ENCODE results near the gene IFI6.
A peak's percentile ranks its signal among the peaks of the same experiment; 100 is the strongest.
"Not testable (repeated sequence)": the region's sequence is repeated elsewhere in the genome, so short reads cannot be mapped to it uniquely, and the experiment has no call there.

The IFI6 gene, protein sequence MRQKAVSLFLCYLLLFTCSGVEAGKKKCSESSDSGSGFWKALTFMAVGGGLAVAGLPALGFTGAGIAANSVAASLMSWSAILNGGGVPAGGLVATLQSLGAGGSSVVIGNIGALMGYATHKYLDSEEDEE

DNA sequence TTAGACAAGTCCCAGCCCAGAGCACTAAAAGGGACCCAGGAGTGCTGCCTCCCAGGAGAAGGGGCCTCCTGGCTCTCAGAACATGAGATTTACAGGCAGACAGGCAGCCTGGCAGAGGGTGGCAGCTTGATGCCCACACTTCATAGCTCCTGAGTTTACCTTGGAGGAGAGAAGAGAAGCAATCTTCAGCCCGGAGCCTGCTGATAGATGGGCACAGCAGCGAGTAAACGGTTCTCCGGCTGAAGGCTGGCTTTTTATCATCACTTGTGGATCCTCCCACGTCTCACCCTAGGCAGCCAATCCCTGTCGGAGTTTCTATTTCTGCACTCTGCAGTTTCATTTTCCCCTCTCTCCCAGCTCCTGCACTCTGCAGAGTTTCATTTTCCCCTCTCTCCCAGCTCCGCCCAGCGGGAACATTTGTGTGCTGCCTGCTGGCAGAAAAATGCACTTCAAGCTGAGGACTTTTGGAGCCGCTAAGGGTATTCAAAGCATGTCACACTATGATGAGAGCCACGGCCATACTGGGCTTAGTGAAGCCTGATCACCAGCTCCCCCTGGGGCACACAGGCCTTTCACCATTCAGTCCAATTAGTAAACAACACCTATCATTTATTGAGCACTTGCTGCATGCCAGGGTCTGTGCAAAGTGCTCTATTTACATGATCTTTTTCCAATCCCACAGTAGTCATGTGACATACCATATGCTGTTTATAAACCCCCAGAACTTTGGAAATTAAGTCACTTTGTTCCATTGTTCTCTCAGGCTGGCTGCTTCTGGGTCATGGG lies at the start of gene IFI6:
Gene IFI6, minus strand, starts transcription at position 229 of the 786 bp plus-strand sequence. CDS start 2,878 bp downstream, outside the sequence.
- peak; percentile 79 to 93 for DNase-seq

DNA sequence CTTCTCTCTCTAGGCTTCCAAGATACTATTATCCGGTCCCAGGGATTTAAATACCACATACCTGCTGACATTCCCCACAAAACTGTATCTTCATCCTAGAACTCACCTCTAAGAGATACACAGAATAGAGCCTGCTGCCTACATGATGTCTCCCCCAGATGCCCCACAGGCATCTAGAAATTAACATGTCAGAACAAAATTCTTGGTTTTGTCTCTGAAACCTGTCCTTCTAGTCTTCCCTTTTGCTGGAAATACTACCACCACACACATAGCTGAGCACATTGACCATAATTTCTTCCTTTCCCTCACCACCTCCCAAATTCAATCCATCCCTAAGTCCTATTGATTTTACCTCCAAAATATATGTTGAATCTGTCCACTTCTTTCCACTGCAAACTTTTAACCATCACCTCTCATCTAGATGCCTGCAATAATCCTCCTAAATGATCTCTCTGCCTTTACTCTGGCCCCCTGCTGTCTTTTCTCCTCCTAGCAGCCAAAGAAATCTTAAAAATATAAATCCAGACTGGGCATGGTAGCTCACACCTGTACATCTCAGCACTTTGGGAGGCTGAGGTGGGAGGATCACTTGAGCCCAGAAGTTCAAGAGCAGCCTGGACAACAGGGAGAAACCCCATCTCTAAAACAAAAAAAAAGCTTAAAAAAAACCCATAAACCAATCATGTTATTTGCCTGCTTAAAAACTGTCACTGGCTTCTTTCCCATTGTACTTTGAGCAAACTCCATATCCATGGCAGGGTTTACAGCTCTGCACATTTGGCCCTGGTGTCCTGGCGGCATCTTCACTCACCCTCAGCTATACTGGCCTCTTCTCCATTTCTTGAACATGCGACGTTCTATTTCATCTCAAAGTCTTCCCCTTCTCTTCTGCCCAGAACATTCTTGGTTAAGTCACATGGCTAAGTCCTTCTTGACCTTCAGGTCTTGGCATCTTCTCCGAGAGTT lies 47.6 kb upstream of the IFI6 start:
- no peak for DNase-seq

- DNase-seq = no peak
Measured at GRCh38 chr1:27716262-27716895, 44.4 kb upstream of the IFI6 start.

GRCh38 chr1:27713869-27714513 lies 42.0 kb upstream of the IFI6 start:
- DNase-seq = no peak

DNA sequence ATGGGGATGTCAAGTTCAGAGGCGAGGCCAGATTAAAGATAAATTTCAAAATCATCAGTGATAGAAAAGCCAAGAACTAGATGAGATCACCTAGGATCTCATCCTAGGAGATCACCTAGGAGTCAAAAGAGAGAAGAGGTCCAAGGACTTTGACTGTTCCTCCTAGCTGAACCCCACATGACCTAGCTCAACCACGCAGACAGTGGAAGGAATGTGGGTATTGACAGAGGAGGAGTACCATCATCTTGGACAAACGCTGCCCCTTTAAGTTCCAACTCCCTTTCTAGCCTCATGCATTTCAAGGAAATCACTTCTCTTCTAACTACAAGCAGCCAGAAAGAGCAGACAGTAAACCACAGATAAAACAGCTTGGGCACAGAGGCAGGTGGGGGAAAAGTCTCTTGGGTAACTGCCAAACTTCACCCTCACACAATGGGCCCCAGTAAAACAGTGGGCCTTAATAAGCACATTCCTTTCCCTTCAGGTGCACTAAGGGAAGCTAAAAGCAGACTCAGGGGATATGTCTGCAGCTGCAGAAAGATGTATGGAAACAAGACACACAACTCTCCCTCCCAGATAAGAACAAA lies 41.2 kb upstream of the IFI6 start:
- no peak for DNase-seq

DNA sequence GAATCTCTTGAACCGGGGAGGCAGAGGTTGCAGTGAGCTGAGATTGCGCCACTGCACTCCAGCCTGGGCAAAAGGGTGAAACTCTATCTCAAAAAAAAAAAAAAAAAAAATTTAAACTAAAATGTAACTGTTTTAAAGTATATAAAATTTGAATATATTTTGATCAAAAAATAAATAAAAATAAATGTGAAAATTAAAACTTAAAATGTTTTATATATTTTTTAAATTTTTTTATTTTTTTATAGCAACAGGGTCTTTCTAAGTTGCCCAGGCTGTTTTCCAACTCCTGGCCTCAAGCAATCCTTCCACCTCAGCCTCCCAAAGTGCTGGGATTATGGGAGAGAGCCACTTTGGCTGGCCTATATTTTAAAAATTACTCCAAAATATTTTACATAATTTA lies 38.6 kb upstream of the IFI6 start:
- no peak for DNase-seq

- no peak for DNase-seq
Measured at GRCh38 chr1:27705545-27705944, 33.6 kb upstream of the IFI6 start.

DNA sequence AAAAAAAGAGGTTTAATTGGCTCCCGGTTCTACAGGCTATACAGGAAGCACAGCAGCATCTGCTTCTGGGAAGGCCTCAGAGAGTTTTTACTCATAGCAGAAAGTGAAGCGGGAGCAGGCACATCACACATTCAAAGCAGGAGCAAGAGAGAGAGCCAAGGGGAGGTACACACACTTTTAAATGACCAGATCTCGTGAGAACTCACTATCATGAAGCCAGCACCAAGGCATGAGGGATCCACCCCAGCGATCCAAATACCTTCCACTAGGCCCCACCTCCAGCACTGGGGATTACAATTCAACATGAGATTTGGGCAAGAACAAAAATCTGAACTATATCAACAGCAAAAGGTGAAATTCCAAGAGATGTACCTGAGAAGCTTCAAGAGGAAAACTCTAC lies 33.0 kb upstream of the IFI6 start:
- DNase-seq = no peak

DNA sequence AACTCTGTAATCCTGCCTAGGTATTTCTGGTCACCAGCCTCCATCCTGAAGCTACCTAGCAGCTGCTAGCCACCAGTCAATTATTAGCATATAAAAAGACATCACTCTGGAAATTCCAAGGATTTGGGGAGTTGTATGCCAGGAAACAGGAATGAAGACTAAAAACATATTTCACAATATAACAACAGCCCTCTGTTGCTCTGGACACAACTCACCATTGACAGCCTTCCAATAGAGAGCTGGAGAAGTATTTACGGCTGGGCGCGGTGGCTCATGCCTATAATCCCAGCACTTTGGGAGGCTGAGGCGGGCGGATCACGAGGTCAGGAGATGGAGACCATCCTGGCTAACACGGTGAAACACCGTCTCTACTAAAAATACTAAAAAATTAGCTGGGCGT lies 24.8 kb upstream of the IFI6 start:
- not testable (repeated sequence) for DNase-seq

DNA sequence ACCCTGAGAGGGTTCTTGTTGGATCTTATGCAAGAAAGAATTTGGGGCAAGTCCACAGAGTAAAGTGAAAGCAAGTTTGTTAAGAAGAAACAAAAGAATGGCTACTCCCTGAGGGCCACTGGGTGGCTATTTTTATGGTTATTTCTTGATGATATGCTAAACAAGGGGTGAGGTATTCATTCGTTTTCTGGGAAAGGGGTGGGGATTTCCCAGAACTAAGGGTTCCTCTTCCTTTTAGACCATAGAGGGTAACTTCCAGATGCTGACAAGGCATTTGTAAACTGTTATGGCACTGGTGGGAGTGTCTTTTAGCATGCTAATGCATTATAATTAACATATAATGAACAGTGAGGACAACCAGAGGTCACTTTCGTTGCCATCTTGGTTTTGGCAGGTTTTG lies 18.2 kb upstream of the IFI6 start:
- no peak for DNase-seq

- no peak for DNase-seq
Measured at GRCh38 chr1:27689423-27690173, 17.6 kb upstream of the IFI6 start.

- no peak for DNase-seq
Measured at GRCh38 chr1:27687906-27688305, 15.9 kb upstream of the IFI6 start.

DNA sequence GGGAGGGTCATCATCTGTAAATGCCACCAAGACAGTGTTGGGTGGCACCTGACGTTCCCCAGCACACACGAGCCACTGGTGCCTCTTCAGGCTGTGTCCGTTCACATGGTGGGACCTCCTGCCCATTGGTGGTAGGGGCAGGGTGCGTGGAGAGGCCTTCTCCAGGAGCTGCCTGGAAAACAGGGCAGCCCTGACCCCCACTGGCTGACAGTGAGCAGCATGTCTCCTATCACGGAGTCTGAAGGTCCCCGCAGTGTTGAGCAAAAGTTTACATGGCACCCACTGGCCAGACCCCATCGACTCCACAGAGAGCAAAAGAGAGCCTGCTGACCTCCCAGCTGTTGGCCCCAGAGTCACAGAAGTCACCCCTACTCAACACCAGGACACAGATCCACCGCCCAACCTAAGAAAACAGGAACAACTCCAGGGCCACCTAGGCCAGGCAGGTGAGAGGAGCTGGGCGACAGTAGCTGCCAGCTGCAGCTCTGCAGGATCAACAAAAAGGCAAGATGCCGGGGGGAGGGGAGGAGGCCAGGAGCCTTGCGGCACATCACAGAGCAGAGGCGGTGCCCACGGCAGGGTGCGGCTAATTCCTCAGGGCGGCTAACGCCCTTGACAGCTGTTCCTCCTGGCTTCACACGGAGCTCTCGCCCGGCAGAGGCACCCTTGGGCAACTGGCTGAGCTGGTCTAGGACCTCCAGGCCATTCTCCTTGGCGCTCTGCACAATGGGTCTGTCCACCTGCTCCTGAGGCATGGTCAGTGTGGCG lies 14.4 kb upstream of the IFI6 start:
- no peak for DNase-seq

DNA sequence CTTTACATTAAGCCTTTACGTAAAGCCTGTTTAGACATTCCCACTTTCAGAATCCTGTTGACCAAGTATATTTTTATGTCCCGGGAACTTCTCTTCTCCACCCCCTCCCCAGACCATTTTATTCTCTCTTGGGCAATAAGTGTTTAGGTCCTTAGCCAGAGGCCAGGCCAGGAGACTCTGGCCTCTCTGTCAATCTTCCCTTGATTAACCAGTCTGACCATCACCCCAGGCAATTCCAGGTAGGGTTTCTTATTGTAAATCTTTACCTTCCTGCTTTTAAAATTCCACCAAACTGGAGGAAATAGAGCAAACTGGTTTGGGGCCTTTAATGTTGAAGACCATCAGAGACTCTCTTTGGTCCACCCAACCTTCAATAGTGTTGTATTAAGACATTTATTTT lies 12.2 kb upstream of the IFI6 start:
- no peak for DNase-seq

DNA sequence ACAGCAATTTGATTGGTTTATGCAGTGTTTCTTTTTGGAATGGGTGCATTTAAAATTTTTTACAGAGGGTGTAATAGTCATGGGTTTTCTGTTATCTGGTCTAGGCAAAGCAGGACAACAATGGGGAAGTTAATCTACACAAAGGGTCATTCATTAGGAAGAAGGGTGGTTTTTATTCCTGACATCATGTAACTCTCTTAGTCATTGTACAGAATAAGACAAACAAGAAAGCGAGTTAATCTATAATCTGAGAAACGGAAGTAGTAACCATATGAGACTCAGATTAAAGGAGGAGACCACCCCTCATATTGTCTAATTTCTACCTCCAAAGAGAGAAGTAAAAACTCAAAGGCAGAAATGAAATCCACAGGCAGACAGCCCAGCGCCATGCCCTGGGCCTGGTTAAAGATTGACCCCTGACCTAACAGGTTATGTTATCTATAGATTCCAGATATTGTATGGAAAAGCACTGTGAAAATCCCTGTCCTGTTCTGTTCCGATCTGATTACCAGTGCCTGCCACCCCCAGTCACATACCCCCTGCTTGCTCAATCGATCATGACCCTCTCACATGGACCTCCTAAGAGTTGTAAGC lies 10.5 kb upstream of the IFI6 start:
- DNase-seq = no peak

DNA sequence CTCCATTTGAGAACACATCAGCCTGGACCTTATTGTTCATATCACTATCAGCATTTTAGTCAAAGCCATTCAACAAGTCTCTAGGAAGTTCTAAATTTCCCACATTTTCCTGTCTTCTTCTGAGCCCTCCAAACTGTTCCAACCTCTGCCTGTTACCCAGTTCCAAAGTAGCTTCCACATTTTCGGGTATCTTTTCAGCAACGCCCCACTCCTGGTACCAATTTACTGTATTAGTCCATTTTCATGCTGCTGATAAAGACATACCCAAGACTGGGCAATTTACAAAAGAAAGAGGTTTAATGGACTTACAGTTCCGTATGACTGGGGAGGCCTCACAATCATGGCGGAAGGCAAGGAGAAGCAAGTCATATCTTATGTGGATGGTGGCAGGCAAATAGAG lies 9.6 kb upstream of the IFI6 start:
- not testable (repeated sequence) for DNase-seq

- DNase-seq = not testable (repeated sequence)
Measured at GRCh38 chr1:27680225-27680791, 8.3 kb upstream of the IFI6 start.

DNA sequence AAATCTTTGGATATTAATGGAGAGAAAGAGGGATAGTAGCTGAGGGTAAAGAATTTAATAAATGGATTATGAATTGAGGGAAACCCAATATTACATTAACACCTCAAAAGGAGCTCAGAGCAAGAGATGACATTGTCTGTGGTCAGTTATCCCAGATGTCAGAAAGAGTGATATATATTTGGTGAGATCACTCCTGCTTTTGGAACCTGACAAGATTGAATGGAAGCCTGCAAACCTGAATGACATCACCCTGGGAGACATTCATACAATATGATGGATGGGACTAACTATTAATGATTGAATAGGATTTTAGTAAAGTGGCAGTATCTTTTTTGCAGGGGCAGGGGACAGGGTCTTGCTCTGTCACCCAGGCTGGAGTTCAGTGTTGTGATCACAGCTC lies 6.8 kb upstream of the IFI6 start:
- DNase-seq = no peak

DNA sequence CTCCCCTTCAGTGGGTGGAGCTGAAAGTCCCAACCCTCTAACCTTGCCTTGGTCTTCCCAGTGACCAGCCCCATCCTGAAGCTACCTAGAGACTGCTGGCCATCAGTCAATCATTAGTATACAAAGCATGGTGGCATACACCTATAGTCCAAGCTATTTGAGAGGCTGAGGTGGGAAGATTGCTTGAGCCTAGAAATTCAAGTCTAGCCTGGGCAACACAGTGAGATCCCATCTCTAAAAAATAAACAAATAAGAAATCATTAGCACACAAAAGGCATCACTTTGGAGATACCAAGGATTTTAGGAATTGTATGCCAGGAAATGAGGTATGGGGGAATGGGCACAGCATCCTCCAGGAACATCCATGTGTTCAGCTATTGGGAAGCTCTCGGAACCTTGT lies 4.4 kb upstream of the IFI6 start:
- no peak for DNase-seq

DNA sequence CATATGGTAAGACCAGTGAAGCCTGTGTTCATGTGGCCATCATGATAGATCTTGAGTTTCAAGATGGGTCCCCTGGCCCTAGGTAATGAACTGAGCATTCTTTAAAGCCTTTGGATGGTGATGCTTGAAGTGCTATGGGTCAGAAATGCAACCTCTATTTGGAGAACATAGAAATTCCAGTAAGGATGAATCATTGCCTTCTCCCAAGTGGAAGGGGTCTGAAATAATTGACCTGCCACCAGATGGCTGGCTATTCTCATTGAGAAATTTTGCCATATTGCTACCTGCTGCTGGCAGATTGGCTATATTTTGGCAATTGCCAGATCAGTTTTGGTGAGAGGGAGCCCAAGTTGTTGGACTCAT lies 739 bp upstream of the IFI6 start:
- DNase-seq = peak in 1 of 2 experiments; percentile 36

Measured in NCI-H446 (cell line).